GM19035 (cell line): ENCODE data around the gene PIP5K1C.

Source experiments
- ATAC-seq: cut with Tn5 transposase; IDR thresholded peaks from one replicate; pipeline ENCODE4 v1.9.1; 2021; ENCODE audit not compliant: unreplicated experiment

PIP5K1C gene

DNA sequence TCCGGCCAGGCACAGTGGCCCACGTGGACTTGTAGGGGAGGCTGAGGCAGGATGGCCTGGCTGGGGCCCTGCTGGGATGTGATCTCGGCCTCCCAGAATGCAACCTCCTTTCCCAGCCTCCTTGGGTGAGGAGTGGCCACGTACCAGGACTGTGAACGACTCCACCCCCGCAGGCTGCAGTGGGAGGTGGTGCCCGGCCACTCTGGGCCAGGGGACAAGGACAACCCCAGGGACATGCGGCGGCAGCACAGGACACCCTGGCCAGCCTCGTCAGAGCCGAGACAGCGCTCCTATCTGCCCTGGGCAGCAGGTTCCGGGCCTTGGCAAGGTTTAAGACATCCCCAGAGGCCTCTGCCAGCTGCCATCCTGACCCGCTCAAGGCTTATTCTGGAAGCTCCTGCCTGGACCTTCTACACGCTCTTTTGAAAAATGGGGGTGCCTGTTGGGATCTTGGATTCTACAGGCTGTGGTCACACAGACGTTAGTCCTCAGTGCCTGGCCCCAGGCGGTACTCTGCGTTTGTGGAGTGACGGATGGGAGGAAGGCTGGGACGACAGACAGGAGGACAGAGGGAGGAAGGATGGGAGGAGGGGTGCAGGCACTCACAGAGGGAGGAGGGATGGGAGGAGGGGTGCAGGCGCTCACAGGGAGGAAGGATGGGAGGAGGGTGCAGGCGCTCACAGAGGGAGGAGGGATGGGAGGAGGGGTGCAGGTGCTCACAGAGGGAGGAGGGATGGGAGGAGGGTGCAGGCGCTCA, 53.8 kb downstream of the PIP5K1C start:
- ATAC-seq: no peak

DNA sequence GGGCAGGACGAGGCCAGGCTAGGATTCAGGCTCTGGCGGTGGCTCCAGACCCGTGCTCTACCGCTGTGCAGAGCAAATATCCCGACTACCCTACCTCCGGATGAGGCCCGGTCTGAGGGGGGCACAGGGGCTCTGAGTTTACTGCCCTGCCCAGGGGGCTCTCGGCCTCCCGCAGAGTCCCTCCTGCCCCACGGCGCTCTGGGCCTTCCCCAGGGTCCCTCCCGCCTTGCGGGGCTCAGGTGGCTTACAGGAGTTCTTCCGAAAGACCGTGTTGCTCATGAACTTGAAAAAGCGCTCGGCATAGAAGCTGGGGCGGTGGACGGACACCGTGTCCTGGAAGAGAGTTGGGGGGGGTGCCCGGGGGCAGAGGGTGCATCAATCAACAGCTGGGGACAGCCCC, 54.5 kb downstream of the PIP5K1C start:
- no peak for ATAC-seq

DNA sequence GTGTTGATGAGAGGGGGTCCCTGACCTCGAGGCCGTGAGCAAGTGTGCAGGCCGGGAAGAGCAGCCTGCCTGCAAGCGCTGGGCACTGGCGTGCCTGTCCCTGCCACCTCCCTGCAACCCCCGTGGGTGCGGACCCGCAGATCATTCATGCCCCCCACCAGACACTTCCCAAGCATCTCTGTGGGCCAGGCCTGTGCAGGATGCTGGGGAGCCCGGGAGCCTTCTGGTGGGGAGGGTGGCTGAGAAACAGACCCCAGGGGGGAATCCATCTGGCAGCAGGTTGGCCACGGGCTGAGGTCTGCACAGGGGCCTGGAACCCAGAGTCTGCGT, 55.2 kb downstream of the PIP5K1C start:
- ATAC-seq: no peak

DNA sequence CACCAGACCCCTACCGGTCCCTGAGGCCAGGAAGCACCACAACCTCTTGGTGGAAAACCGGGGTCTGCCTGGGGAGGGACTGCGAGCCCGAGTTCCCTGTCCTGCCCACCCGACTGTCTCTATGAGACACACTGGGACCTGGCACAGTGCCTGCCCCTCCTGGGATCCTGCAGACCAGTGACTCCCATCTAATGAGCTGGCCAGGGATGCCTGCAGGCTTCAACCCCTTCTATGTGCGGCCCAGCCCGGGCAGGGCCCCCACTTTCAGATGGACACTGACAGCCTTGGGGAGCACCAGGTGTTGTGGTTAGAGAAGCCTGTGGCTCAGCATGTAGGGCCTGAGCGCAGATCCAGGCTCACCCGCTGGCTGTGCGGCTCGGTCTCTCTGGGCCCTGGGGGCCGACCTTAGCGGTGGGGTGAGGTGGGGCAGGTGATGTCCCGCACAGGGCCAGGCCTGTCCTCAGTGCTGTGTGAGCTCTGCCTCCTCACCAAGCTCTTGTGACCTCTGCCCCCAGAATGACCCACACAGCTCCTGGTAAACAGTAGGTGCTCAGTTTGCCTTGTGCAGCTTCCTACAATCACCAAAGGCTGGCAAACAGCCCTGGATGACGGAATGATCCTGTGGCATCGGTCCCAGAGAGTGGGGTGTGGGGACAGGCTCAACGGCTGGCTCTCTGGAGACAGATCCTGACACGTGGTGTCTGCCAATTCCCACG, 55.8 kb downstream of the PIP5K1C start:
- no peak for ATAC-seq

DNA sequence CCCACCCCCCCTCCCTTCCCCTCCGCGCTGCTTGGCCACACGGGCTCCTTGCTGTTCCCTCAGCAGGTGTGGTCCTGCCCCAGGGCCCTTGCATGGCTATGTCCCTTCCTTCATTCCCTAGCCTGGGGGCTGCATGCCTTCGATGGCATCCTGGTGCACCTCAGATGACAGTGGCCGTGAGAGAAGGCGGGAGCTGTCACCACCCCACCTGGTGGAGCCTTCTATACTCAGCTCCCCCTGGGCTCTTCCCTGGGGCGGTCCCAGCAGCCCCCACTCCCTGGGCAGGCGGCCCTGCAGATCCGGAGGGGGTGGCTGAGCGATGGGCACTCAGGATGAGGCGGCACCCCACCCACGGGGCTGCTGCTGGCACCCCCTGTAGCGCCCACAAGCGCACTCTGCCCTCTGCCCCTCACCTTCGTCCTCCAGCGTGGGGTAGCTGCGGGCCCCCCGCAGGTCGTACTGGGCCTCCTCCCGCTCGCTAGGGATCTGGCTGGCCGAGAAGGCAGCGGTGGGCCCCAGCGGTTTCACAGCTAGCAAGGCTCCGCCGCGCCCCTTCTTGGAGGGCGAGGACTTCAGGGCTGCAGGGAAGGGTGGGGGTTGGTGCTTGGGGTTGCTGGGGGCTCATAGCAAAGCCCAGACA, 56.5 kb downstream of the PIP5K1C start:
- ATAC-seq: no peak

DNA sequence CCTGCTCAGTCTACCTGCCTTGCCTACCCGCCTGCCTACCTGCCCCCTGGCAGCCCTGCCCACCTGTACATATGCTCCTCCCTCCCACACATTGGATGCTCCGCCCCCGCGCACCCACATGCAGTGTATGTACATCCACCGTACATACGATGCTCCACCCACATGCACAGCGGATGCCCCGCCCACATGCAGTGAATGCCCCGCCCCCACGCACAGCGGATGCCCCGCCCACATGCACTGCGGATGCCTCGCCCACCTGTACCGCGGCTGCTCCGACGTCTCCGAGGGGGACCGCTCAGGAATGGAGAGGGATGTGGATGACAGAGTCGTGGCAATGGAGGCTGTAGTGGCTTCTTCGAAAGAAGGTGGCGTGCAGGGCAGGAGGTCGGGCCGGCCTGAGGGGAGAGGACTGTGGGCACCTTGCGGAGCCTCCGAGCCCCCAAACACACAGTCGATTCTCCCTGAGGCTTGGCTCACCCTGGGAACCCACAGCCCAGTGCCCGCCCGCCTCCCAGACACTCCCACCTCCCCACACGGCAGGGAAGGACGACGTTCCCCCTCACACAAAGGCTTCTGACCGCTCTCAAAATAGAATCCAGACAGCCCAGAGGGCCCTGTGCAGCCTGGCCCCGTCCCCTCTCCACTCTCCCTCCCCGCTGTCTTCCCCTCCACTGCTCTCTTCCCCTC, 57.1 kb downstream of the PIP5K1C start:
- ATAC-seq: no peak

DNA sequence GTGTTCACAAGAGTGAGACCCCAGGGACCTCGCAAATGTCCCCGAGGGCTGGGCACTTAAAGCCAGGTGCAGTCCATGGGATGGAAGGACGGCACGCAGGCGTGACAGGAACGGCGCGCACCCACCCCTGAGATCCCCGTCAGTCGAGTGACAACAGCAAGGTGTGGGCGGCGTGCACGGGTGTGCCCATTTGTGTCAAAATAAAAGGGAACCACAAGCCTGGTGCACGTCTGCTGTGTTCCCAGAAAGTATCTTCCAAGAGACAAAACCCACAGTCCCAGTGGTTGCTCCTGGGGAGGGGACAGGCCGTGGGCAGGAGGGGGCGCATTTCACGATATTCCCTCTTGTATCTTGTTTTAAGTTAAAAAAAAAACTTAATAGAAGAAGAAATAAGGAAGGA, 58.0 kb downstream of the PIP5K1C start:
- ATAC-seq: no peak

DNA sequence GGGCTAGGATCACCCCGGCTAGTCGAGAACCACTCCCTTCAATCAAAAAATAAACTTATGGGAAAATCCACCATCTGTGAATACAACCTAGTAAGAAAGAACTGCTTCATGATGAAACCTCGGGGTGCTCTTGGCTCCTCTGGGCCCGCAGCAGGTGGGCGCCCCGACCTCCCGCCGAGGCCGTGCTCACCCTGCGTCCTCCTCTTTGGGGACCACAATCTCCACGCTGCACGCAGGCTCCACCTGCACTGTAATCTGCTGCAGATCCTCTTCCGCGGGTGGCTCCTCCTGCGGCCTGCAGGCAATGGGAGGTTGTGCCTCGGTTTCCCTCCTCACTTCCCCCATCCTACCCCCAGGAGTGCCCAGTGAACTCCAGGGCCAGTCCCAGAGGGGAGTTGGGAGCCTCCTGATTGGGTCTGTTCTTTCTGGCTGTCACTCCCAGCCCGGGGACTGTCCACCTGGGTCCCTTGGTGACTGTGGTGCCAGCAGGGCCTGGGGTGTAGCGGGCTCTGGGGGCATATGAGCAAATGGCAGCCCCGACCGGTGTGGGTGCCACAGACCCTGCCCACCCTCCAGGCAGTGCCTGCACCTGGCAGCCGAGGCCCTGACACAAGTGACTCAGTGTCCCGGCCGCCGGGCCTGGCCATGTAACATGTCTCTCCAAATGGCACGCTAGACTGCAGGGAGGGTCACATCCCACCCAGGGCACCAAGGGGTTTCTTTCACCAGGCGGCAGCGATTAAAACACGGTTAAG, 58.6 kb downstream of the PIP5K1C start:
- ATAC-seq: no peak

DNA sequence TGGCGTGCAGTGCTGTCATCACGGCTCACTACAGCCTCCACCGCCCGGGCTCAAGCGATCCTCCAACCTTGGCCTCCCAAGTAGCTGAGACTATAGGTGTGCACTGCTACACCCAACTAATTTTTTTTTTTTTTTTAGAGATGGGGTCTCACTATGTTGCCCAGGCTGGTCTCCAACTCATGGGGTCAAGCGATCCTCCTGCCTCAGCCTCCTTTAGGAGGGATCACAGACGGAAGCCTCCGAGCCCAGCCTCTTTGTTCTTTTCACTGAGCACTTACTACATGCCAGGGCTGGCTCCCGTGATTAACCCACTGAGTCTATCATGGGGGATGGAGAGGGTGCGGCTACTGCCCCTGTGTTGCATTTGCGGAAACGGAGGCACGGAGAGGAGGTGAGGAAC, 60.8 kb downstream of the PIP5K1C start:
- ATAC-seq: no peak

DNA sequence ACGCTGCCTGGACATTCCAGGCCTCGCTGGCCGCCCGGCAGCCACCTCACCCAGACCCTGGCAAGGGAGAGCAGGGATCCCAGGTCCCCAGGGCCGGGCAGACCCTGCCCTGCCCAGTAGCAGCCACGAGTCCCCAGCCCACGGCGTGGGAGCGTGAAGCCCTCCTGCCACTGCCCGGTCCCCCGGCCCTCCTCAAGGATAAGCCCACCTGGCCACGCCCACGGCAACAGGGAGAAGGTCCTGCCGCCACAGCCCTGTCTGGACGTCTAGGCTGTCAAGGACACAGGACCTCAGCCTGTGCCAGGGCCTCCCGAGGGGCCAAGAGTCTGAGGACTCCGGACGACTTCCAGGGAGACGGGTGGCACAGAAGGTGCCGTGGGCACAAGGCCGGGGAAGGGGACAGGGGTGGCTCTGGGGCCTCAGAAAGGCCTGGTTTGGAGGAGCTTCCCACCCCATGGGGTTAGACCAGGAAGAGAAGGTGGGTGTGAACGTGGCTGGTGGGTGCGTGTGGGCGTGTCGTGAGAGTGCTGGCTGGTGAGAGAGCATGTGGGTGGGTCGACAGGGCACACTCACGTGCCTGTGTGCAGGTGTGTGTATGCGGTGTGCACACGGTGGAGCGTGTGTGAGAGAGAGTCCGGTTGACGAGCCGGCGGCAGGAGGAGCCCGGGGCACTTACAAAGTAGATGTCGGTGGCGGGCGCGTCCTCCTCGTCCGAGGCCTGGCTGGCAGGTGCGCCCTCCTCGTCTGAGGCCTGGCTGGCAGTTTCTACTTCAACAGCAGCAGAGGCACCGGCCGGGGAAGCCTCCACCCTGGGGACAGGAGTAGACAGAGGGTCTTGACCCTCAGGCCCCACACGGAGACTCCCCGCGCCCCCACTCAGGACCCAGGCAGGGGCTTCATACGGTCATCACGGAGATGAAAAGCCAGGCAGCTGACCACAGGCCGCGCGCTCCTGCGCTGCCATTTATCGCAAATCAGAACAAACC, 61.8 kb downstream of the PIP5K1C start:
- no peak for ATAC-seq

DNA sequence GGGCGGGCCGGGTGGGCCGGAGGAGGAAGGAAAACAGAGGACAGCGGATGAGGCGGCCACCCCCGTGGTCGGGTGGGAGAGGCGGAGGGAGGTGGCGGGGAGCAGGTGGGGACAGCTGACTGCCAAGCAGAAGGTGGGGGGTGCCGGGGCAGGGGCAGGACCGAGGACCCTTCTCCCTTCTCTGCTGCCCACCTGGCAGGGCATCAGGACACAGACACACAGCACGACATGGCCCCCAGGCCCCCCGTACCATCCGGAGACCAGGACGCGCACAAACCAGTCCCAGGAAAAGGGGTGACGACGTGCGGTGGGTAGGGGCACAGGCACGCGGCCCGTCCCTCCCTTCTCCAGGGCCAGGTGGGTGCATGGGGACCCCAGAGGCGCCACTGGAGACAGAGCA, 62.6 kb downstream of the PIP5K1C start:
- no peak for ATAC-seq

DNA sequence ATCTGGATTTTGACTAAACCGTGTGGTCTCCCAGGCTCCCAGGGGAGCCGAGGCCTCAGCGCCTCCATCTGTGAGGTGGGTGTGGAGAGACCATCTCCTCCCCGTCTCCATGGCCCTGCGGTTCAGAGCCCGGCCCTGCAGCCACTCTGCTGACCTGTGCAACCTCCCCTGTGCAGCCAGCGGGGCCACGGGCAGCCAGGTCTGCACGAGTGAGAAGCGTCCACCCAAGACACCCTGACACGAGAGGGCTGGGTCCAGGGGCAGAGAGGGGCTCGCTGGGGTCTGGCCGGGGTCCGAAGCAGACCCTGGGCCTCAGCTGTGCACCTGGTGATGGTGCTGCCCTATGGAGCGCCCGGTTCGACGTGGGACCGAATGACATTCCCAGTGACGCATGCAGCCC, 63.3 kb downstream of the PIP5K1C start:
- ATAC-seq: no peak

DNA sequence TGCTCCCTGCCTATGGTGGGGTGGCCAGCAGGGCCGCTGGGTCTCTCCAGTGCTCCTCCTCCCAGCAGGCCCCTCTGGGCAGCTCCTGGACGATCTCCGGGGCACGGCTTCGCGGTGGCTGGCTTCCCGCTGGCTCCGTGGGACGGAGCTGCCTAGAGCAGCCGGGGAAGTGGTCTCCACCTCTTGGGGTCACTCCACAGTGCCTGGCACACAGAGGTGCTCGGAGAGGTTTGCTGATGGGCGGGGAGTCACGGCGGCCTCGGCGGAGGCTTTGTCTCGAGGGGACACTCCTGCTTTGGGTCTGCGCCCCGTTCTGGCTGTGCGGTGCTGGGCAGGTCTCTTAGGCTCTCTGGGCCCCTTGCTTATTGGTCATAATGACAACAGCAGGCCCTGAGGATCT, 63.8 kb downstream of the PIP5K1C start:
- no peak for ATAC-seq

DNA sequence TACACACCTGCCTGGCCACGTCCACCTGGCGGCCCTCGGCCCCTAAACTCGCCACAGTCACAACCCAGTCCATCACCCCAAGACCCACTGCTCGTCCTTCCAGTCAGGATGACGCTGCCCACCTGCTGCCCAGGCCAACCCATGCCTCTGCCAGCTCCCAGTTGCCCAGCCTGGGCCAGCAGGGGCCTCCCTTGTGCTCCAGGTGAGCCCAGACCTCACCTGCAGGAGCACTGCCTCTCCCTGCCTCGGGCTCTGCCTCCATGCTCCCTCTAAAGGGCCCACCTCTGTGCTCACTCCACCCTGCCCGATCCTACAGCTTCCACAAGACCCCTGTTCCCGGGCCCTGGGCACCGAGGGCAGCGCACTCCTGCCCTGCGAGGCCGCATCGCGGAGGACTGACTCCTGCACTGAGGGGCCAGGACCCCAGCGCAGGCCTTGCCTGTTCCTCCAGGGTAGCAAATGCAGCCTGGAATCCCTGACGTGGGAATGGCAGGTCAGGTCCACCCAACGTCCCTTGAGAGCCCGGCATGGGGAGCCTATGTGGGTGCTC, 65.7 kb downstream of the PIP5K1C start:
- no peak for ATAC-seq

DNA sequence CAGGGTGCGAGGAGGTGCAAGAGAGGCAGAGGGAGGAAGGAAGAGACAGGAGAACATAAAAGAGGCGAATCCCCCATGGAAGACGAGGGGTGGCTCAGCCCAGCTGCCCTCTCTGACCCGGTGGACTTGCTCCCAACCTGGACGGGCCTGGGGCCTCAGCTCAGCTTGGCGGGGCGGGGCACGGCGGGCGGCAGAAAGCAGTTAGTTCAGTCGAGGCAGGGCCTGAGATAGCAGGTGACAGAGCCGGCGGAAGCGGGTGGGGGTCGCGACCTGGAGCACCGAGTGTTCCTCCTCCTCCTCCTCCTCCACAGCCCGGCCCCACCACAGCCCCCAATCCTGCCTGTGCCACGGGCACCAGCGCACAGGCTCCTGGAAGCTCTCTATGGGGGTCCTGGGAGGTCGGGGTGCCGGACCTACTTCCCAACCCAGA, 66.7 kb downstream of the PIP5K1C start:
- ATAC-seq: no peak

DNA sequence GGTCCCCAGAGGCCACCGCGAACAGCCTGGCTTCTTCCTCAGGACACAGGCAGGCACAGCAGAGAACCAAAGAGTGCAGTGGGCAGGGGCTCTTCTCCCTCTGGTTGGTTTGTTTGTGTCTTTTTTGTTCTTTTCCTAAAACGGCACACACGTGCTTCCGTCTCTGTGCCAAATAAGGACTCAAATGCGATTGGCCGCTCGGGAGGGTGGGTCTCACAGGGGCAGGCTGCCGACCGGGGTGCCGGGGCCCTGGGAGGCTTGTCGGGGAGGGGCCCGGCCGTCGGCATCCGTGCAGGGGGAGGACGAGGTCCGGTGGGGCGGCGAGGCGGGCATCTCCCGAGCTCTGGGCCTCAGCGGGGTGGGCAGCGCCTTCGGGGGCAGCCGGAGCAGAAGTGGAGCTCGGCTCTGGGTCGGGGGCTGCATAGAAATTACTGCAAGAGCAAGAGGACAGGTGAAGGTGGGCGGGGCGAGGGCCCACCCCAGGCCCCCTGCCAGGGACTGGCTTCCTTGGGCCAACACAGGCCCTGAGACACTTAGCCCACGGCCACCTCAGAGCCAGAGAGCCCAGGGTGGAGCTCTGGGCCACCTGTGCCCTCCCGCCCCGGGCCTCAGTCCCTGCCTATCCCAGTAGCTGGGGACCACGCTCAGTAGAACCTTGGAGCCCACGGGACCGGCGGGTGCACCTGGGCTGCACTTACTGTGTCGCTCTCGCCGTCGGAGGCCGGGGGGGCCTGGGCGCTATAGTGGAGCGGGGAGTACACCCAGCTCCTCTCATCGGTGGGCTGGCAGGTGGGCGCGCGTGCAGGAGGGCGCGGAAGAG, 67.3 kb downstream of the PIP5K1C start:
- ATAC-seq: no peak

DNA sequence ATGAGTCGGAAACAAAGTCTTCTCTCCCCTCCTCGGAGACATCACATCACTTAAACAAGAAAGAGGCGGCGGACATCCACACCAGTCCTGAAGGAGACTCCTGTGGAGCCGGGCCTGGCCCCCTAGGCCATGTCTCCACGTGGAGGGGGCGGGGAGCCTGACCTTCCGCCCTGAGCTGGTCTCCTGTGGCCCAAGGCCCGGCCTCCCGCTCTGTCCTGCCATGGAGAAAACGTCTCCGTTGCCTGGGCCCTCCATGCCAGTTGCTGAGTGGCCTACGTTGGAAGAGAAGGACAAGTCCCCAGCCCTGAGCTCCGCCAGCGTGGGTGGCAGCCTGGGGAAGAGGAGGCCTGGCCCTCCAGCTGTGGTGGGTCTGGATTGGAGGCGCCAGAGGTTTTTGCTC, 68.2 kb downstream of the PIP5K1C start:
- no peak for ATAC-seq

DNA sequence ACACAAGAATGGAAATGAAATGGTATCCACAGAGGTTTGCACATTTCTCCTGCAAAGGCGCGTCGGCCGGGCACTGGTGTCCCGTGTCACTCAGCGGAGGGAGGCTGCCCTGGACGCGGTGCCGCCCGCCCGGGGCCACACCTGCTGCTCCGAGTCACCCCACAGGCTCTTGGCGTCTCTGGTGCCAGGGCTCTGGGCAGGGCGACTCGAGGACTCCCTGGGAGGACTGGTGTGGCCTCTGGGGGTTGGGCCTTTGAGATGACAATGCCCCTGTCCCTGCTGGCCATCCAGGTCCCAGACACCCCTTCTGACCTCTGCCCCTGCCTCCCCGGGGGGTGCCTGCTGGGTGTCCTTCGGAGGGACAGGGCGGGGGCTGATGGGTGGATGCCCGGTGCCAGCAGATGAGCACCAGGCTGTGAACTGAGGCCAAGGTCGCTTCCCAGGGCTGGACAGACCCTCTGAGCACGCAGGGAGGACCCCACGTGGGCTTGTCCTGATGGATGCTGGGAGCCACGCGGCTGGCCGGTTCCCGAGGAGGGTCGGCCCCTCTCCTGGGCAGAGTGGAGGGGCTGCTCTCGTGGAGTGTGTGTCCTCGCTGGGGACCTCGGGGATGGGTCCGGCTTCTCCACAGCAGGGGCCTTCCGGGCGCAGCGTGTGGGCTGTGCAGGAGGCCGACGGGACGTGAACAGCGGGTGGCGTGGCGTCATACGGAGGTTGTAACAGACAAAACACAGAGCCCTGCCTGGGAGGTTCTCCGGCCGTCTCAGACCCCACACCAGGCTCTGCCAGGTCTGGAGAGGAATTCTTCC, 69.0 kb downstream of the PIP5K1C start:
- no peak for ATAC-seq
